AG04450 (cell line): ENCODE data around the gene ZBTB12. TPM values are rescaled to one million over a fixed set of nuclear protein-coding genes. Genes with fewer than 3 reads are reported as not detected.
A peak's percentile ranks its signal among the peaks of the same experiment; 100 is the strongest.

Experiments used
- CTCF ChIA-PET: fragments of 300-600, 350-600 bp; formaldehyde crosslinking; extraction: SDS; loops from one replicate; lab custom pipeline; 2022; ENCODE audit warnings: antibody characterized with exemption, inconsistent platforms; lab: Charles Lee
- POLR2A ChIA-PET: fragments of 350-600 bp; formaldehyde crosslinking; extraction: SDS; loops from one replicate; lab custom pipeline; 2021; ENCODE audit warnings: antibody characterized with exemption, inconsistent platforms; lab: Yijun Ruan, JAX
- DNase-seq: peaks from one replicate; pipeline ENCODE4 v3.0.0-alpha.2; 2011; ENCODE audit warnings: low read depth, low spot score
- H3K27ac ChIP-seq: one replicate; pipeline ENCODE4 v1.5.1; 2012; ENCODE audit warnings: low read depth, low read length, control low read depth
- H3K27me3 ChIP-seq: one replicate; pipeline ENCODE4 v1.6.0; 2012; ENCODE audit warnings: low read length; ENCODE audit not compliant: control insufficient read depth, insufficient read depth
- H3K4me3 ChIP-seq: 2 replicates; pipeline ENCODE4 v1.5.1; 2011; ENCODE audit warnings: mild to moderate bottlenecking, low read depth, low read length, control low read depth
- H3K9me3 ChIP-seq: 2 replicates; pipeline ENCODE4 v1.5.1; 2012; ENCODE audit warnings: low read length; ENCODE audit not compliant: control insufficient read depth, insufficient read depth
- polyA minus RNA-seq: library from RNA; depleted of rRNA, polyadenylated mRNA; stranded (reverse); fragments of >200 nt; gene quantifications from 2 replicates; pipeline ENCODE4 v1.2.3, GENCODE V29; 2011; rRNA and poly(A)+ RNA removed
- polyA plus RNA-seq: library from polyadenylated mRNA; depleted of rRNA; stranded (reverse); fragments of >200 nt; gene quantifications from 2 replicates; pipeline ENCODE4 v1.2.3, GENCODE V29; 2011; rRNA removed
- TF ChIP-seq, protein P1 (sequence below): IDR thresholded peaks from 2 replicates; pipeline ENCODE4 v1.5.1; 2011; ENCODE audit warnings: low read depth, low read length, control low read depth, inconsistent platforms

Gene ZBTB12
- polyA plus RNA-seq = 2.4 and 4.3 TPM in 2 replicates
- 4.8 and 5.7 TPM in 2 replicates for polyA minus RNA-seq

GRCh38 chr6:31901953-31902643 is at the start of gene ZBTB12:
Gene ZBTB12 (minus strand): TSS chr6:31902086. CDS start chr6:31901305, 781 bp downstream.
- TF ChIP-seq, protein P1, sequence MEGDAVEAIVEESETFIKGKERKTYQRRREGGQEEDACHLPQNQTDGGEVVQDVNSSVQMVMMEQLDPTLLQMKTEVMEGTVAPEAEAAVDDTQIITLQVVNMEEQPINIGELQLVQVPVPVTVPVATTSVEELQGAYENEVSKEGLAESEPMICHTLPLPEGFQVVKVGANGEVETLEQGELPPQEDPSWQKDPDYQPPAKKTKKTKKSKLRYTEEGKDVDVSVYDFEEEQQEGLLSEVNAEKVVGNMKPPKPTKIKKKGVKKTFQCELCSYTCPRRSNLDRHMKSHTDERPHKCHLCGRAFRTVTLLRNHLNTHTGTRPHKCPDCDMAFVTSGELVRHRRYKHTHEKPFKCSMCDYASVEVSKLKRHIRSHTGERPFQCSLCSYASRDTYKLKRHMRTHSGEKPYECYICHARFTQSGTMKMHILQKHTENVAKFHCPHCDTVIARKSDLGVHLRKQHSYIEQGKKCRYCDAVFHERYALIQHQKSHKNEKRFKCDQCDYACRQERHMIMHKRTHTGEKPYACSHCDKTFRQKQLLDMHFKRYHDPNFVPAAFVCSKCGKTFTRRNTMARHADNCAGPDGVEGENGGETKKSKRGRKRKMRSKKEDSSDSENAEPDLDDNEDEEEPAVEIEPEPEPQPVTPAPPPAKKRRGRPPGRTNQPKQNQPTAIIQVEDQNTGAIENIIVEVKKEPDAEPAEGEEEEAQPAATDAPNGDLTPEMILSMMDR = no peak
- Histone ChIP-seq H3K27me3 (no peaks in the 10 kb centered on the region), H3K9me3 (no peaks in the 10 kb centered on the region; the same call in 1 of the 2 replicates), H3K27ac (peak within 1 kb of the TSS; percentile 43), H3K4me3 (peak within 1 kb of the TSS; percentile 70)
- POLR2A ChIA-PET = interaction anchor here (0.5 to 1.1 kb wide), 7 partner anchors 9 to 1072 kb away, joined by 3 to 6 read pairs (median 4); partner anchors contain the start of genes CFB and NEU1
- peak; percentile 96 for DNase-seq
- CTCF ChIA-PET = interaction anchor here (0.6 to 5.1 kb wide), 3 partner anchors 50 to 508 kb away, joined by 3 to 29 read pairs (median 8); no protein-coding TSS in a partner anchor

- no peak overlapping the region for H3K4me3 ChIP-seq
- no peak for DNase-seq
- H3K27me3 ChIP-seq = no peaks in the 10 kb centered on the region
- TF ChIP-seq, protein P1 = no peak
- ChIA-PET CTCF (interaction anchor here (1.0 to 3.3 kb wide), 3 partner anchors 9 to 53 kb away, joined by 3 to 44 read pairs (median 4); partner anchors contain the start of genes EHMT2, NELFE and SKIC2), POLR2A (interaction anchor here (1.0 kb wide), 1 partner anchor 12 kb away, joined by 3 read pairs; no protein-coding TSS in a partner anchor)
- H3K9me3 ChIP-seq = no peaks in the 10 kb centered on the region; the same call in 1 of the 2 replicates
- H3K27ac ChIP-seq = no peak overlapping the region
Measured at GRCh38 chr6:31949926-31950548, 48.2 kb upstream of the ZBTB12 start.

GRCh38 chr6:31948753-31949413 is 47.0 kb upstream of the ZBTB12 start:
- POLR2A ChIA-PET = interaction anchor here (0.6 kb wide), 1 partner anchor 62 kb away, joined by 3 read pairs; no protein-coding TSS in a partner anchor
- Histone ChIP-seq H3K9me3 (no peaks in the 10 kb centered on the region; the same call in 1 of the 2 replicates), H3K27me3 (no peaks in the 10 kb centered on the region), H3K27ac (no peak overlapping the region), H3K4me3 (no peak overlapping the region)
- TF ChIP-seq, protein P1 = no peak
- CTCF ChIA-PET = interaction anchor here (0.6 to 1.0 kb wide), 2 partner anchors 10 to 51 kb away, joined by 3 to 4 read pairs; partner anchors contain the start of genes EHMT2, NELFE and SKIC2
- no peak for DNase-seq

DNA sequence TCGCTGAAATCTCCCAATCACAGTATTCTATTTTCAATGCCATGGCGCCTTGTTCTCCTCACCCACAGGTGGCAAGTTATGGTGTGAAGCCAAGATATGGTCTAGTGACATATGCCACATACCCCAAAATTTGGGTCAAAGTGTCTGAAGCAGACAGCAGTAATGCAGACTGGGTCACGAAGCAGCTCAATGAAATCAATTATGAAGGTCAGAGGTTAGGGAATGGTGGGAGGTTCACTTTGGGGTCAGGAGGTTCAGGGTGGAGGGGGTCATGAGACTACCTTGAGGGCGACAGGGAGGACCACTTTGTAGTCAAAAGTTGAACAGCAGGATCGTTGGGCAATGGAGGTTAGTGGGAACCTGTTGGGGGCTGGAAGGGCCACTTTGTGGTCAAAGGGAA is 46.4 kb upstream of the ZBTB12 start:
- TF ChIP-seq, protein P1 = no peak
- CTCF ChIA-PET = interaction anchor here (0.6 kb wide), 1 partner anchor 51 kb away, joined by 3 read pairs; the partner anchor contains the start of gene EHMT2
- Histone ChIP-seq H3K27me3 (no peaks in the 10 kb centered on the region), H3K9me3 (no peaks in the 10 kb centered on the region; the same call in 1 of the 2 replicates), H3K27ac (no peak overlapping the region), H3K4me3 (no peak overlapping the region)
- DNase-seq = no peak
- POLR2A ChIA-PET = no interaction called here
